K562 (cell line): ENCODE measurements around the gene ANKRD30A. TPM values are rescaled to one million over a fixed set of nuclear protein-coding genes. Genes with fewer than 3 reads are reported as not detected.

Source experiments
- ATAC-seq: fragments of 200-7000 bp; cut with Tn5 transposase; 3 replicates; pipeline ENCODE4 v1.9.1; 2020; ENCODE audit warnings: moderate library complexity
- BruUV-seq: library from RNA; stranded (reverse); fragments of 400-500 nt; replicated peaks from 2 replicates; lab custom pipeline; 2021; lab: Mats Ljungman, UMichigan
- CTCF ChIA-PET: fragments of 300-600 bp; formaldehyde crosslinking; extraction: SDS; loops from one replicate; lab custom pipeline; 2021; ENCODE audit warnings: low intra/inter-chr PET ratio; lab: Yijun Ruan, JAX
- POLR2A ChIA-PET: fragments of 300-600, 350-650 bp; sonication (Branson Sonifier 250); formaldehyde crosslinking; extraction: SDS; loops from one replicate; lab custom pipeline; 2021; ENCODE audit warnings: antibody characterized with exemption, inconsistent platforms; lab: Yijun Ruan, JAX
- DNase-seq, 4 experiments: peaks; one replicate each; pipeline versions ENCODE4 v3.0.0 to v3.0.0-alpha.2; 2011 to 2018; ENCODE audit warnings: low spot score in 3 of 4, mixed read lengths in 3 of 4; ENCODE audit errors: extremely low read depth in 1 of 4
- FAIRE-seq: peaks from 2 replicates; lab custom pipeline; 2011; peaks lifted over from hg19 to GRCh38; lab: Jason Lieb, UNC
- H2AFZ ChIP-seq: 2 replicates; pipeline ENCODE4 v1.6.0; 2011; ENCODE audit warnings: low read depth, low read length, control low read depth, inconsistent platforms
- H3K27ac ChIP-seq: fragments of 200-600 bp; 3 replicates; pipeline ENCODE4 v1.8.0; 2011; ENCODE audit warnings: low read depth, mild to moderate bottlenecking, control low read depth, inconsistent platforms, low read length, moderate library complexity, mixed read lengths; ENCODE audit errors: extremely low read depth
- H3K27me3 ChIP-seq, 2 experiments: fragments of 300-600 bp in 1 of 2; 2 replicates in 1 of 2; 3 replicates in 1 of 2; pipeline versions ENCODE4 v1.6.0 to v1.8.0; 2011; ENCODE audit warnings: inconsistent platforms in 2 of 2, low read length in 2 of 2, mild to moderate bottlenecking in 1 of 2, mixed read lengths in 1 of 2, moderate library complexity in 1 of 2; ENCODE audit not compliant: control insufficient read depth in 2 of 2, insufficient read depth in 2 of 2
- H3K36me3 ChIP-seq: fragments of 300-600 bp; 3 replicates; pipeline ENCODE4 v1.8.0; 2011; ENCODE audit warnings: mild to moderate bottlenecking, low read length, inconsistent platforms; ENCODE audit not compliant: control insufficient read depth, insufficient read depth
- H3K4me1 ChIP-seq, 2 experiments: fragments of 200-600 bp in 1 of 2; replicated peaks in 1 of 2; 2 replicates in 1 of 2; 3 replicates in 1 of 2; pipeline versions ENCODE4 v1.5.1 to v1.8.0; 2011; ENCODE audit warnings: inconsistent platforms in 2 of 2, low read length in 2 of 2, mild to moderate bottlenecking in 1 of 2, mixed read lengths in 1 of 2, moderate library complexity in 1 of 2; ENCODE audit not compliant: control insufficient read depth in 2 of 2, insufficient read depth in 2 of 2
- H3K4me2 ChIP-seq: 2 replicates; pipeline ENCODE4 v1.6.1; 2011; ENCODE audit warnings: low read length, control low read depth, inconsistent platforms, mixed read lengths; ENCODE audit not compliant: insufficient read depth
- H3K4me3 ChIP-seq: fragments of 200-600 bp; sonication (generic), shearing (Covaris generic); 2 replicates; pipeline ENCODE4 v1.5.1; 2016; ENCODE audit warnings: control low read depth, inconsistent platforms
- H3K79me2 ChIP-seq: fragments of 200-600 bp; 3 replicates; pipeline ENCODE4 v1.8.0; 2011; ENCODE audit warnings: low read length, inconsistent platforms; ENCODE audit not compliant: control insufficient read depth, insufficient read depth
- H3K9ac ChIP-seq, 2 experiments: 2 replicates each; pipeline versions ENCODE4 v1.6.0 to v1.6.1; 2011; ENCODE audit warnings: low read depth in 2 of 2, low read length in 2 of 2, control low read depth in 1 of 2, inconsistent platforms in 1 of 2, mild to moderate bottlenecking in 1 of 2, mixed read lengths in 1 of 2; ENCODE audit not compliant: insufficient read depth in 1 of 2
- H3K9me1 ChIP-seq: one replicate; pipeline ENCODE4 v1.6.0; 2011; ENCODE audit warnings: inconsistent platforms, mild to moderate bottlenecking, low read length, moderate library complexity; ENCODE audit not compliant: control insufficient read depth, insufficient read depth
- H3K9me3 ChIP-seq: replicated peaks from 2 replicates; pipeline ENCODE4 v1.5.1; 2011; ENCODE audit warnings: low read depth, low read length, inconsistent platforms; ENCODE audit not compliant: control insufficient read depth, insufficient read depth
- H4K20me1 ChIP-seq: replicated peaks from 2 replicates; pipeline ENCODE4 v1.6.1; 2011; ENCODE audit warnings: low read length, inconsistent platforms, mixed read lengths; ENCODE audit not compliant: control insufficient read depth, insufficient read depth
- HDAC2 ChIP-seq: fragments of 450-650 bp; IDR thresholded peaks from 2 replicates; pipeline ENCODE4 v1.6.1; 2016; ENCODE audit warnings: mild to moderate bottlenecking
- MEF2D ChIP-seq: conservative IDR thresholded peaks from 2 replicates; pipeline ENCODE4 v1.6.1; 2016; ENCODE audit warnings: low read depth, missing genetic modification characterization, missing compliant biosample characterization
- MTA1 ChIP-seq: fragments of 450-650 bp; IDR thresholded peaks from 2 replicates; pipeline ENCODE4 v1.6.1; 2017; ENCODE audit warnings: borderline replicate concordance
- POLR2G ChIP-seq: fragments of 200-400 bp; formaldehyde crosslinking; IDR thresholded peaks from 2 replicates; pipeline ENCODE4 v1.6.1; 2017; ENCODE audit warnings: low read depth, mild to moderate bottlenecking, antibody characterized with exemption, low read length, moderate library complexity
- RBM22 ChIP-seq: fragments of 200-400 bp; formaldehyde crosslinking; IDR thresholded peaks from 2 replicates; pipeline ENCODE4 v1.6.1; 2018; ENCODE audit warnings: low read length, low read depth; ENCODE audit not compliant: poor library complexity, severe bottlenecking
- SMAD2 ChIP-seq: fragments of 150-350 bp; IDR thresholded peaks from 2 replicates; pipeline ENCODE4 v1.6.1; 2014; ENCODE audit warnings: low read depth, mild to moderate bottlenecking, low read length
- SP1 ChIP-seq: sonication (generic); formaldehyde crosslinking; IDR thresholded peaks from 2 replicates; pipeline ENCODE4 v1.8.1; 2022; ENCODE audit warnings: mild to moderate bottlenecking, missing genetic modification reagents
- ZNF668 ChIP-seq: fragments of 250-450 bp; sonication (Bioruptor Pico); IDR thresholded peaks from 2 replicates; pipeline ENCODE4 v1.8.0; 2022; ENCODE audit warnings: mild to moderate bottlenecking, inconsistent platforms
- WGBS: fragments of 100-300 bp; shearing (Covaris generic); methylation state at CpG from one replicate; pipeline ENCODE4 v1.1.6; 2016; ENCODE audit warnings: low coverage, mixed read lengths; ENCODE audit not compliant: insufficient coverage; ENCODE audit errors: missing lambda C conversion rate; 5-methylcytosine and 5-hydroxymethylcytosine counted together
- in situ Hi-C: fragments of 300-500 bp; cut with MboI; formaldehyde crosslinking; loops from 4 replicates; pipeline ENCODE4 v1.15.0; 2018; ENCODE audit warnings: inconsistent platforms, mixed read lengths
- intact Hi-C: fragments of 100-400 bp; cut with micrococcal nuclease; formaldehyde crosslinking; loops from 2 replicates; pipeline ENCODE4 v1.14.2; 2022
- polyA plus RNA-seq, 8 experiments: library from polyadenylated mRNA; depleted of rRNA in 4 of 8; stranded (reverse) in 5 of 8; unstranded in 3 of 8; fragments of >200 nt; fragmentation: Nextera tagmentation in 2 of 8; fragmentation: Illumina TruSeq in 1 of 8; extraction: Ambion mirVana in 2 of 8; extraction: Trizol in 1 of 8; gene quantifications; 2 replicates each; pipeline versions ENCODE4 v1.2.1 to v1.2.3, GENCODE V29; 2011 to 2014; ENCODE audit warnings: inconsistent platforms in 1 of 8, missing spikeins in 1 of 8
- total RNA-seq, 7 experiments: library from RNA; depleted of rRNA in 6 of 7; stranded (reverse); fragments of >200 nt in 6 of 7; fragmentation: Illumina TruSeq in 2 of 7; extraction: Trizol in 2 of 7; gene quantifications; 2 replicates each; pipeline versions ENCODE4 v1.2.1 to v1.2.3, GENCODE V29; 2011 to 2021; ENCODE audit warnings: low replicate concordance in 1 of 7
- TF ChIP-seq, protein P1 (sequence below): IDR thresholded peaks from 2 replicates; pipeline ENCODE4 v1.6.1; 2012; ENCODE audit warnings: low read depth, low read length, improper control_type of control experiment, borderline replicate concordance
- TF ChIP-seq, protein P2 (sequence below): sonication (generic); formaldehyde crosslinking; IDR thresholded peaks from 2 replicates; pipeline ENCODE4 v1.8.1; 2023; ENCODE audit warnings: mild to moderate bottlenecking, missing genetic modification reagents

The ANKRD30A gene
- total and polyA plus RNA-seq, 9 of the 15 experiments (the other 6 are each of a cell fraction or from before 2014, with no cell fraction given): 0.04 to 0.09 (median 0.07) TPM; not detected in 6

DNA sequence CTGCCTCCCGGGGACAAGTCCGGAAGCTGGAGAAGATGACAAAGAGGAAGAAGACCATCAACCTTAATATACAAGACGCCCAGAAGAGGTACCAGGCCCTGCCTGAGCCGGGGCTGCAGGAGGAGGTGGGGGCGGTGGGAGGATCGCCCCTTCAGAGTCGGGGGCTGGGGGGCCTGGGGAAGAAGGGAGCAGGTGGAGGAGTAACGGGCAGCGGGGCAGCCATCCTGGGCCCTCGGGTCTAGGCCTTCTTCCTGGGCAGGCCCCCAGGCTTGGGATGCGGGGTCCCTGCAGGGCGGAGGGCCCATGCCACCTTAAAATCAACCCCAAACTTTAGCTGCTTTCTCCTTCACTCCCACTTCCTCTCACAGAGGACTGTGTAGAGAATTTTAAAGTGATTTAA is 523 bp downstream of the ANKRD30A start:
- no peak overlapping the region for H3K4me3 ChIP-seq
- H3K27me3 ChIP-seq: no peaks in the 10 kb centered on the region
- POLR2A ChIA-PET: no interaction called here
- in situ Hi-C loops (no loop called here), intact Hi-C loops (no loop called here)
- no TSS peak for BruUV-seq
- CTCF ChIA-PET: no interaction called here
- no peaks in the 10 kb centered on the region for H3K79me2 ChIP-seq
- H3K36me3 ChIP-seq: no peaks in the 10 kb centered on the region
- H3K9me3 ChIP-seq: no peaks in the 10 kb centered on the region
- FAIRE-seq (no peak), ATAC-seq (no peak), DNase-seq (no peak)
- TF ChIP-seq SP1 (CRISPR knock-in tag) (no peak), POLR2G (no peak), HDAC2 (no peak), ZNF668 (CRISPR knock-in tag) (no peak), SMAD2 (no peak), RBM22 (no peak), MTA1 (no peak), MEF2D (tag) (no peak)
- TF ChIP-seq, protein P1, sequence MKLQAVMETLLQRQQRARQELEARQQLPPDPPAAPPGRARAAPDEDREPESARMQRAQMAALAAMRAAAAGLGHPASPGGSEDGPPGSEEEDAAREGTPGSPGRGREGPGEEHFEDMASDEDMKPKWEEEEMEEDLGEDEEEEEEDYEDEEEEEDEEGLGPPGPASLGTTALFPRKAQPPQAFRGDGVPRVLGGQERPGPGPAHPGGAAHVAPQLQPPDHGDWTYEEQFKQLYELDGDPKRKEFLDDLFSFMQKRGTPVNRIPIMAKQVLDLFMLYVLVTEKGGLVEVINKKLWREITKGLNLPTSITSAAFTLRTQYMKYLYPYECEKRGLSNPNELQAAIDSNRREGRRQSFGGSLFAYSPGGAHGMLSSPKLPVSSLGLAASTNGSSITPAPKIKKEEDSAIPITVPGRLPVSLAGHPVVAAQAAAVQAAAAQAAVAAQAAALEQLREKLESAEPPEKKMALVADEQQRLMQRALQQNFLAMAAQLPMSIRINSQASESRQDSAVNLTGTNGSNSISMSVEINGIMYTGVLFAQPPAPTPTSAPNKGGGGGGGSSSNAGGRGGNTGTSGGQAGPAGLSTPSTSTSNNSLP: no peak
- TF ChIP-seq, protein P2, sequence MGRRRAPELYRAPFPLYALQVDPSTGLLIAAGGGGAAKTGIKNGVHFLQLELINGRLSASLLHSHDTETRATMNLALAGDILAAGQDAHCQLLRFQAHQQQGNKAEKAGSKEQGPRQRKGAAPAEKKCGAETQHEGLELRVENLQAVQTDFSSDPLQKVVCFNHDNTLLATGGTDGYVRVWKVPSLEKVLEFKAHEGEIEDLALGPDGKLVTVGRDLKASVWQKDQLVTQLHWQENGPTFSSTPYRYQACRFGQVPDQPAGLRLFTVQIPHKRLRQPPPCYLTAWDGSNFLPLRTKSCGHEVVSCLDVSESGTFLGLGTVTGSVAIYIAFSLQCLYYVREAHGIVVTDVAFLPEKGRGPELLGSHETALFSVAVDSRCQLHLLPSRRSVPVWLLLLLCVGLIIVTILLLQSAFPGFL (CRISPR knock-in tag): no peak
- H4K20me1 ChIP-seq: no peaks in the 10 kb centered on the region
- H3K4me2 ChIP-seq: no peak overlapping the region
- no peak overlapping the region for H3K9ac ChIP-seq
- H3K27ac ChIP-seq: no peak overlapping the region
- H2AFZ ChIP-seq: no peak overlapping the region
- no peaks in the 10 kb centered on the region for H3K9me1 ChIP-seq
- no peaks in the 10 kb centered on the region; a peak in 1 of 5 replicates for H3K4me1 ChIP-seq
- 5% methylated on average over 6 of the region's 12 CpGs for WGBS
